LNCaP clone FGC (cell line): Measurements from ENCODE around the gene MVD.

ENCODE experiments used
- DNase-seq: peaks from one replicate; pipeline ENCODE4 v3.0.0-alpha.2; 2011; ENCODE audit warnings: low read depth
- H3K4me3 ChIP-seq: 2 replicates; pipeline ENCODE4 v1.5.1; 2011; ENCODE audit warnings: mild to moderate bottlenecking, low read depth, low read length, control low read depth
- CTCF ChIP-seq: IDR thresholded peaks from 2 replicates; pipeline ENCODE4 v1.5.1; 2012; ENCODE audit warnings: mild to moderate bottlenecking; ENCODE audit not compliant: control insufficient read depth, insufficient read depth; ENCODE audit errors: extremely low read depth

The MVD gene

GRCh38 chr16:88696441-88696840 is 33.5 kb upstream of the MVD start:
- no peak overlapping the region for H3K4me3 ChIP-seq
- TF ChIP-seq CTCF, result no peak
- no peak for DNase-seq

- DNase-seq, result no peak
- no peak for TF ChIP-seq CTCF
- no peak overlapping the region for H3K4me3 ChIP-seq
Measured at GRCh38 chr16:88695753-88696152, 32.9 kb upstream of the MVD start.

GRCh38 chr16:88695218-88695617 is 32.3 kb upstream of the MVD start:
- no peak overlapping the region for H3K4me3 ChIP-seq
- TF ChIP-seq CTCF, result no peak
- no peak for DNase-seq

GRCh38 chr16:88694221-88695087 is 31.6 kb upstream of the MVD start:
- H3K4me3 ChIP-seq, result no peak overlapping the region
- TF ChIP-seq CTCF, result no peak

GRCh38 chr16:88693420-88694177 is 30.7 kb upstream of the MVD start:
- TF ChIP-seq CTCF, result no peak

More at GRCh38 chr16:88694221-88695087, 31.6 kb upstream of the MVD start:
- no peak for DNase-seq

GRCh38 chr16:88692861-88693260 is 30.0 kb upstream of the MVD start:
- no peak for DNase-seq
- H3K4me3 ChIP-seq, result no peak overlapping the region
- no peak for TF ChIP-seq CTCF

More at GRCh38 chr16:88693420-88694177, 30.7 kb upstream of the MVD start:
- no peak for DNase-seq
- no peak overlapping the region for H3K4me3 ChIP-seq
